HEK293 (cell line): ENCODE results near the gene TMEM259.

Source experiments
- KLF10 ChIP-seq: fragments of 450-650 bp; IDR thresholded peaks from 2 replicates; pipeline ENCODE4 v1.5.1; 2018; ENCODE audit warnings: missing biosample characterization, mild to moderate bottlenecking, missing genetic modification characterization
- SP7 ChIP-seq: fragments of 450-650 bp; formaldehyde crosslinking; IDR thresholded peaks from 2 replicates; pipeline ENCODE4 v1.5.1; 2016; ENCODE audit warnings: missing biosample characterization, missing genetic modification characterization
- ZNF146 ChIP-seq: fragments of 450-650 bp; formaldehyde crosslinking; IDR thresholded peaks from 2 replicates; pipeline ENCODE4 v1.5.1; 2016; ENCODE audit warnings: missing biosample characterization, missing genetic modification characterization
- TF ChIP-seq, protein P1 (sequence below): fragments of 450-650 bp; formaldehyde crosslinking; IDR thresholded peaks from 2 replicates; pipeline ENCODE4 v1.5.1; 2016; ENCODE audit warnings: missing biosample characterization, missing genetic modification characterization, borderline replicate concordance
- TF ChIP-seq, protein P2 (sequence below): fragments of 450-650 bp; formaldehyde crosslinking; conservative IDR thresholded peaks from 2 replicates; pipeline ENCODE4 v1.5.1; 2016; ENCODE audit warnings: low read depth, missing biosample characterization, missing genetic modification characterization
- TF ChIP-seq, protein P3 (sequence below): fragments of 450-650 bp; IDR thresholded peaks from 2 replicates; pipeline ENCODE4 v1.5.1; 2018; ENCODE audit warnings: missing biosample characterization, mild to moderate bottlenecking, missing genetic modification characterization
- TF ChIP-seq, protein P4 (sequence below): fragments of 450-650 bp; formaldehyde crosslinking; IDR thresholded peaks from 2 replicates; pipeline ENCODE4 v1.5.1; 2016; ENCODE audit warnings: missing biosample characterization, missing genetic modification characterization
- TF ChIP-seq, protein P5 (sequence below): fragments of 450-650 bp; formaldehyde crosslinking; IDR thresholded peaks from 2 replicates; pipeline ENCODE4 v1.5.1; 2017; ENCODE audit warnings: missing biosample characterization, missing genetic modification characterization
- TF ChIP-seq, protein P6 (sequence below): fragments of 450-650 bp; formaldehyde crosslinking; IDR thresholded peaks from 2 replicates; pipeline ENCODE4 v1.5.1; 2017; ENCODE audit warnings: missing biosample characterization, missing genetic modification characterization

TMEM259 gene

DNA sequence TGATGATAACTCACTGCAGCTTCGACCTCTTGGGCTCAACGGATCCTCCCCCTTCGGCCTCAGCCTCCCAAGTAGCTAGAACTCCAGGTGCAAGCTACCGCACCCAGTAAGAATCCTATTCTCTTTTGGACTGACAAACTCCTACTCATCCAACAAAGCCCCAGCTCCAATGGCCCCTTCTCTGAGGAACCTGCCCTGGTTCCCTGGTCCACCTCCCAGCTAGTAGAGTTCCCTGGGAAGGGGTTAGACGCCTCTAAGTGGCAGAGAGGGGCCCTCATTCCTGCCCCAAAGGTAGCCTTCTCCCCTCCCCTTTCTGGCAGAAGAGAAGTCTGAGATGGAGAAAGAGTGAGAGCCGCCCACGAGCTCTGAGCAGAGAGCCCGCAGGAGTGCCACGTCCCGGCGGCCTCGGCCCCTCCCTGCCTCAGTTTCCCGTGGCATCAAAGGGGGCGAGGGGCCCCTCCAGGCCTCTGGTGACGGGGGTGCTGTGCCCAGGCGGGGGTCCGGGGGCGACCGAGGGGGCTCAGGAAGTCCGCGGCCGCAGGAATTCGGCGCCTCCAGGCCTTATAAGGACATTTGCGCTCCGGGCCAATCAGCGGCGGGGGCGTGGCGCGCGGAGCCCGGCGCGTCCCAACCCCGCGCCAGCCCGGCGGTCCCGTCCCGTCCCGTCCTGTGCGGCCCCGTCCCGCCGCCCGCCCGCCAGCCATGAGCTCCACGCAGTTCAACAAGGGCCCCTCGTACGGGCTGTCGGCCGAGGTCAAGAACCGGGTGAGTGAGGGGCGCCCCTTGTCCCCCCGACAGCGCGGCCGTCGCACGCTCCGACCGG lies 5.2 kb upstream of the TMEM259 start, which contains the start of gene CNN2 (continued):
- TF ChIP-seq, protein P1, sequence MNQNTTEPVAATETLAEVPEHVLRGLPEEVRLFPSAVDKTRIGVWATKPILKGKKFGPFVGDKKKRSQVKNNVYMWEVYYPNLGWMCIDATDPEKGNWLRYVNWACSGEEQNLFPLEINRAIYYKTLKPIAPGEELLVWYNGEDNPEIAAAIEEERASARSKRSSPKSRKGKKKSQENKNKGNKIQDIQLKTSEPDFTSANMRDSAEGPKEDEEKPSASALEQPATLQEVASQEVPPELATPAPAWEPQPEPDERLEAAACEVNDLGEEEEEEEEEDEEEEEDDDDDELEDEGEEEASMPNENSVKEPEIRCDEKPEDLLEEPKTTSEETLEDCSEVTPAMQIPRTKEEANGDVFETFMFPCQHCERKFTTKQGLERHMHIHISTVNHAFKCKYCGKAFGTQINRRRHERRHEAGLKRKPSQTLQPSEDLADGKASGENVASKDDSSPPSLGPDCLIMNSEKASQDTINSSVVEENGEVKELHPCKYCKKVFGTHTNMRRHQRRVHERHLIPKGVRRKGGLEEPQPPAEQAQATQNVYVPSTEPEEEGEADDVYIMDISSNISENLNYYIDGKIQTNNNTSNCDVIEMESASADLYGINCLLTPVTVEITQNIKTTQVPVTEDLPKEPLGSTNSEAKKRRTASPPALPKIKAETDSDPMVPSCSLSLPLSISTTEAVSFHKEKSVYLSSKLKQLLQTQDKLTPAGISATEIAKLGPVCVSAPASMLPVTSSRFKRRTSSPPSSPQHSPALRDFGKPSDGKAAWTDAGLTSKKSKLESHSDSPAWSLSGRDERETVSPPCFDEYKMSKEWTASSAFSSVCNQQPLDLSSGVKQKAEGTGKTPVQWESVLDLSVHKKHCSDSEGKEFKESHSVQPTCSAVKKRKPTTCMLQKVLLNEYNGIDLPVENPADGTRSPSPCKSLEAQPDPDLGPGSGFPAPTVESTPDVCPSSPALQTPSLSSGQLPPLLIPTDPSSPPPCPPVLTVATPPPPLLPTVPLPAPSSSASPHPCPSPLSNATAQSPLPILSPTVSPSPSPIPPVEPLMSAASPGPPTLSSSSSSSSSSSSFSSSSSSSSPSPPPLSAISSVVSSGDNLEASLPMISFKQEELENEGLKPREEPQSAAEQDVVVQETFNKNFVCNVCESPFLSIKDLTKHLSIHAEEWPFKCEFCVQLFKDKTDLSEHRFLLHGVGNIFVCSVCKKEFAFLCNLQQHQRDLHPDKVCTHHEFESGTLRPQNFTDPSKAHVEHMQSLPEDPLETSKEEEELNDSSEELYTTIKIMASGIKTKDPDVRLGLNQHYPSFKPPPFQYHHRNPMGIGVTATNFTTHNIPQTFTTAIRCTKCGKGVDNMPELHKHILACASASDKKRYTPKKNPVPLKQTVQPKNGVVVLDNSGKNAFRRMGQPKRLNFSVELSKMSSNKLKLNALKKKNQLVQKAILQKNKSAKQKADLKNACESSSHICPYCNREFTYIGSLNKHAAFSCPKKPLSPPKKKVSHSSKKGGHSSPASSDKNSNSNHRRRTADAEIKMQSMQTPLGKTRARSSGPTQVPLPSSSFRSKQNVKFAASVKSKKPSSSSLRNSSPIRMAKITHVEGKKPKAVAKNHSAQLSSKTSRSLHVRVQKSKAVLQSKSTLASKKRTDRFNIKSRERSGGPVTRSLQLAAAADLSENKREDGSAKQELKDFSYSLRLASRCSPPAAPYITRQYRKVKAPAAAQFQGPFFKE, result no peak
- TF ChIP-seq ZNF146 (tag by site-specific recombination) (no peak), SP7 (tag by site-specific recombination) (0 out of 2 replicates have a peak, but pooled peaks have one; percentile 6), KLF10 (tag by site-specific recombination) (peak; percentile 91)
- TF ChIP-seq, protein P2, sequence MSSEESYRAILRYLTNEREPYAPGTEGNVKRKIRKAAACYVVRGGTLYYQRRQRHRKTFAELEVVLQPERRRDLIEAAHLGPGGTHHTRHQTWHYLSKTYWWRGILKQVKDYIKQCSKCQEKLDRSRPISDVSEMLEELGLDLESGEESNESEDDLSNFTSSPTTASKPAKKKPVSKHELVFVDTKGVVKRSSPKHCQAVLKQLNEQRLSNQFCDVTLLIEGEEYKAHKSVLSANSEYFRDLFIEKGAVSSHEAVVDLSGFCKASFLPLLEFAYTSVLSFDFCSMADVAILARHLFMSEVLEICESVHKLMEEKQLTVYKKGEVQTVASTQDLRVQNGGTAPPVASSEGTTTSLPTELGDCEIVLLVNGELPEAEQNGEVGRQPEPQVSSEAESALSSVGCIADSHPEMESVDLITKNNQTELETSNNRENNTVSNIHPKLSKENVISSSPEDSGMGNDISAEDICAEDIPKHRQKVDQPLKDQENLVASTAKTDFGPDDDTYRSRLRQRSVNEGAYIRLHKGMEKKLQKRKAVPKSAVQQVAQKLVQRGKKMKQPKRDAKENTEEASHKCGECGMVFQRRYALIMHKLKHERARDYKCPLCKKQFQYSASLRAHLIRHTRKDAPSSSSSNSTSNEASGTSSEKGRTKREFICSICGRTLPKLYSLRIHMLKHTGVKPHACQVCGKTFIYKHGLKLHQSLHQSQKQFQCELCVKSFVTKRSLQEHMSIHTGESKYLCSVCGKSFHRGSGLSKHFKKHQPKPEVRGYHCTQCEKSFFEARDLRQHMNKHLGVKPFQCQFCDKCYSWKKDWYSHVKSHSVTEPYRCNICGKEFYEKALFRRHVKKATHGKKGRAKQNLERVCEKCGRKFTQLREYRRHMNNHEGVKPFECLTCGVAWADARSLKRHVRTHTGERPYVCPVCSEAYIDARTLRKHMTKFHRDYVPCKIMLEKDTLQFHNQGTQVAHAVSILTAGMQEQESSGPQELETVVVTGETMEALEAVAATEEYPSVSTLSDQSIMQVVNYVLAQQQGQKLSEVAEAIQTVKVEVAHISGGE, result no peak
- TF ChIP-seq, protein P3, sequence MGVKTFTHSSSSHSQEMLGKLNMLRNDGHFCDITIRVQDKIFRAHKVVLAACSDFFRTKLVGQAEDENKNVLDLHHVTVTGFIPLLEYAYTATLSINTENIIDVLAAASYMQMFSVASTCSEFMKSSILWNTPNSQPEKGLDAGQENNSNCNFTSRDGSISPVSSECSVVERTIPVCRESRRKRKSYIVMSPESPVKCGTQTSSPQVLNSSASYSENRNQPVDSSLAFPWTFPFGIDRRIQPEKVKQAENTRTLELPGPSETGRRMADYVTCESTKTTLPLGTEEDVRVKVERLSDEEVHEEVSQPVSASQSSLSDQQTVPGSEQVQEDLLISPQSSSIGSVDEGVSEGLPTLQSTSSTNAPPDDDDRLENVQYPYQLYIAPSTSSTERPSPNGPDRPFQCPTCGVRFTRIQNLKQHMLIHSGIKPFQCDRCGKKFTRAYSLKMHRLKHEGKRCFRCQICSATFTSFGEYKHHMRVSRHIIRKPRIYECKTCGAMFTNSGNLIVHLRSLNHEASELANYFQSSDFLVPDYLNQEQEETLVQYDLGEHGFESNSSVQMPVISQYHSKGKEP (tag by site-specific recombination), result no peak
- TF ChIP-seq, protein P4, sequence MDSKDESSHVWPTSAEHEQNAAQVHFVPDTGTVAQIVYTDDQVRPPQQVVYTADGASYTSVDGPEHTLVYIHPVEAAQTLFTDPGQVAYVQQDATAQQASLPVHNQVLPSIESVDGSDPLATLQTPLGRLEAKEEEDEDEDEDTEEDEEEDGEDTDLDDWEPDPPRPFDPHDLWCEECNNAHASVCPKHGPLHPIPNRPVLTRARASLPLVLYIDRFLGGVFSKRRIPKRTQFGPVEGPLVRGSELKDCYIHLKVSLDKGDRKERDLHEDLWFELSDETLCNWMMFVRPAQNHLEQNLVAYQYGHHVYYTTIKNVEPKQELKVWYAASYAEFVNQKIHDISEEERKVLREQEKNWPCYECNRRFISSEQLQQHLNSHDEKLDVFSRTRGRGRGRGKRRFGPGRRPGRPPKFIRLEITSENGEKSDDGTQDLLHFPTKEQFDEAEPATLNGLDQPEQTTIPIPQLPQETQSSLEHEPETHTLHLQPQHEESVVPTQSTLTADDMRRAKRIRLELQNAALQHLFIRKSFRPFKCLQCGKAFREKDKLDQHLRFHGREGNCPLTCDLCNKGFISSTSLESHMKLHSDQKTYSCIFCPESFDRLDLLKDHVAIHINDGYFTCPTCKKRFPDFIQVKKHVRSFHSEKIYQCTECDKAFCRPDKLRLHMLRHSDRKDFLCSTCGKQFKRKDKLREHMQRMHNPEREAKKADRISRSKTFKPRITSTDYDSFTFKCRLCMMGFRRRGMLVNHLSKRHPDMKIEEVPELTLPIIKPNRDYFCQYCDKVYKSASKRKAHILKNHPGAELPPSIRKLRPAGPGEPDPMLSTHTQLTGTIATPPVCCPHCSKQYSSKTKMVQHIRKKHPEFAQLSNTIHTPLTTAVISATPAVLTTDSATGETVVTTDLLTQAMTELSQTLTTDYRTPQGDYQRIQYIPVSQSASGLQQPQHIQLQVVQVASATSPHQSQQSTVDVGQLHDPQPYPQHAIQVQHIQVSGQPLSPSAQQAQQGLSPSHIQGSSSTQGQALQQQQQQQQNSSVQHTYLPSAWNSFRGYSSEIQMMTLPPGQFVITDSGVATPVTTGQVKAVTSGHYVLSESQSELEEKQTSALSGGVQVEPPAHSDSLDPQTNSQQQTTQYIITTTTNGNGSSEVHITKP (tag by site-specific recombination), result peak; percentile 89
- TF ChIP-seq, protein P5, sequence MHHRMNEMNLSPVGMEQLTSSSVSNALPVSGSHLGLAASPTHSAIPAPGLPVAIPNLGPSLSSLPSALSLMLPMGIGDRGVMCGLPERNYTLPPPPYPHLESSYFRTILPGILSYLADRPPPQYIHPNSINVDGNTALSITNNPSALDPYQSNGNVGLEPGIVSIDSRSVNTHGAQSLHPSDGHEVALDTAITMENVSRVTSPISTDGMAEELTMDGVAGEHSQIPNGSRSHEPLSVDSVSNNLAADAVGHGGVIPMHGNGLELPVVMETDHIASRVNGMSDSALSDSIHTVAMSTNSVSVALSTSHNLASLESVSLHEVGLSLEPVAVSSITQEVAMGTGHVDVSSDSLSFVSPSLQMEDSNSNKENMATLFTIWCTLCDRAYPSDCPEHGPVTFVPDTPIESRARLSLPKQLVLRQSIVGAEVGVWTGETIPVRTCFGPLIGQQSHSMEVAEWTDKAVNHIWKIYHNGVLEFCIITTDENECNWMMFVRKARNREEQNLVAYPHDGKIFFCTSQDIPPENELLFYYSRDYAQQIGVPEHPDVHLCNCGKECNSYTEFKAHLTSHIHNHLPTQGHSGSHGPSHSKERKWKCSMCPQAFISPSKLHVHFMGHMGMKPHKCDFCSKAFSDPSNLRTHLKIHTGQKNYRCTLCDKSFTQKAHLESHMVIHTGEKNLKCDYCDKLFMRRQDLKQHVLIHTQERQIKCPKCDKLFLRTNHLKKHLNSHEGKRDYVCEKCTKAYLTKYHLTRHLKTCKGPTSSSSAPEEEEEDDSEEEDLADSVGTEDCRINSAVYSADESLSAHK (tag by site-specific recombination), result no peak
- TF ChIP-seq, protein P6, sequence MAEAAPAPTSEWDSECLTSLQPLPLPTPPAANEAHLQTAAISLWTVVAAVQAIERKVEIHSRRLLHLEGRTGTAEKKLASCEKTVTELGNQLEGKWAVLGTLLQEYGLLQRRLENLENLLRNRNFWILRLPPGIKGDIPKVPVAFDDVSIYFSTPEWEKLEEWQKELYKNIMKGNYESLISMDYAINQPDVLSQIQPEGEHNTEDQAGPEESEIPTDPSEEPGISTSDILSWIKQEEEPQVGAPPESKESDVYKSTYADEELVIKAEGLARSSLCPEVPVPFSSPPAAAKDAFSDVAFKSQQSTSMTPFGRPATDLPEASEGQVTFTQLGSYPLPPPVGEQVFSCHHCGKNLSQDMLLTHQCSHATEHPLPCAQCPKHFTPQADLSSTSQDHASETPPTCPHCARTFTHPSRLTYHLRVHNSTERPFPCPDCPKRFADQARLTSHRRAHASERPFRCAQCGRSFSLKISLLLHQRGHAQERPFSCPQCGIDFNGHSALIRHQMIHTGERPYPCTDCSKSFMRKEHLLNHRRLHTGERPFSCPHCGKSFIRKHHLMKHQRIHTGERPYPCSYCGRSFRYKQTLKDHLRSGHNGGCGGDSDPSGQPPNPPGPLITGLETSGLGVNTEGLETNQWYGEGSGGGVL, result peak; percentile 26; the same call in 1 of the 2 replicates
